ENCODE measurements around the gene UQCRHL. TPM values are rescaled to one million over a fixed set of nuclear protein-coding genes. Genes with fewer than 3 reads are reported as not detected.

The UQCRHL gene
- total and polyA plus RNA-seq, 2 of the 8 experiments (the other 6 are each of a cell fraction or from before 2014, with no cell fraction given): 3.7 to 3.9 TPM

DNA sequence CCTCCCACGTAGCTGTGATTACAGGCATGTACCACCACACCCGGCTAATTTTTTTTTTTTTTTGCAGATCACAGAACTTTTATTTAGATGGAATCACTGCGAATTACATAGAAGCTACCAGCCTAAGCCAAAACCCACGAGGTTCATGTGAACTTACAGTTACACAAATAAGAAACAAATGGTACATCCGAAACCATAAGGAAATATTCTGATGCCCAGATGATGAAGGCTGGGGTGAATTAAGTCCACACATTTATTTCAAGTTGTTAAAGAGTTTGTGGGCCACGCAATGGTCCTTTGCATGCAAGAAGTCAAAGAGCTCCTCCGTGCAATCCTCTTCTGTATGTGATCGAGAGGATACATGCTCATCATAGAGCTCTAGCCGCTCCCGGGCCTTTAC is 328 bp downstream of the UQCRHL start:
- Histone ChIP-seq H4K91ac (replicated peaks; ENCODE audit: insufficient read length, low read length) (no peak overlapping the region), H3K9me3 (ENCODE audit: insufficient read depth in 2 of 2, low read depth in 1 of 2, low read length in 1 of 2) (no peaks in the 10 kb centered on the region), H3K36me3 (ENCODE audit: control insufficient read depth in 2 of 4, insufficient read depth in 4 of 4, low read length in 3 of 4) (no peaks in the 10 kb centered on the region), H4K8ac (ENCODE audit: extremely low read depth, insufficient read depth, low read length) (no peak overlapping the region), H3K4ac (replicated peaks; ENCODE audit: insufficient read length, low read depth, low read length) (no peak overlapping the region), H3K4me2 (ENCODE audit: insufficient read depth in 1 of 2, low read depth in 2 of 2, low read length in 2 of 2) (no peak overlapping the region), H2BK5ac (ENCODE audit: low read depth, low read length) (no peak overlapping the region), H4K5ac (ENCODE audit: insufficient read length, low read depth, low read length) (no peak overlapping the region), H3K27me3 (replicated peaks in 1 of 4; ENCODE audit: control insufficient read depth in 3 of 4, extremely low read depth in 1 of 4, insufficient read depth in 3 of 4, low read length in 3 of 4) (no peaks in the 10 kb centered on the region), H3K9ac (replicated peaks in 1 of 4; ENCODE audit: extremely low read depth in 1 of 4, low read depth in 3 of 4, low read length in 3 of 4) (no peak overlapping the region), H2AFZ (ENCODE audit: low read length) (no peak overlapping the region), H3K23ac (ENCODE audit: insufficient read length) (no peak overlapping the region), H2BK120ac (replicated peaks; ENCODE audit: low read depth, low read length) (no peak overlapping the region), H3K4me3 (ENCODE audit: extremely low read depth in 1 of 4, insufficient read depth in 2 of 4, low read depth in 3 of 4, low read length in 4 of 4) (no peak overlapping the region), H3K4me1 (replicated peaks in 1 of 4; ENCODE audit: control insufficient read depth in 3 of 4, insufficient read depth in 4 of 4, low read length in 3 of 4) (peaks cover 0 to 4% (median 2%) of the 10 kb centered on the region in 4 experiments; a peak in 2 of 7 replicates), H3K56ac (replicated peaks; ENCODE audit: insufficient read length, low read depth, low read length) (no peak overlapping the region), H2AK5ac (ENCODE audit: low read depth, low read length) (no peak overlapping the region), H3K27ac (ENCODE audit: low read depth, low read length) (no peak overlapping the region), H2BK12ac (ENCODE audit: low read depth, low read length) (no peak overlapping the region), H2BK20ac (ENCODE audit: low read length) (no peak overlapping the region), H3K18ac (ENCODE audit: extremely low read depth, low read length) (no peak overlapping the region), H2BK15ac (ENCODE audit: low read length) (no peak overlapping the region), H4K20me1 (replicated peaks in 1 of 2; ENCODE audit: control insufficient read depth in 1 of 2, insufficient read depth in 2 of 2, low read length in 2 of 2) (no peaks in the 10 kb centered on the region), H3K14ac (ENCODE audit: insufficient read length) (no peak overlapping the region), H3K79me2 (ENCODE audit: control insufficient read depth in 1 of 2, insufficient read depth in 2 of 2, low read length in 2 of 2) (no peaks in the 10 kb centered on the region), H3K79me1 (ENCODE audit: low read depth, low read length) (no peaks in the 10 kb centered on the region), H3K23me2 (ENCODE audit: low read depth, low read length) (no peaks in the 10 kb centered on the region)
- ChIA-PET CTCF (ENCODE audit: partially characterized antibody) (interaction anchor here (0.9 to 1.8 kb wide), 5 partner anchors 8 to 144 kb away, joined by 3 to 6 read pairs (median 3); no protein-coding TSS in a partner anchor), POLR2A (ENCODE audit: partially characterized antibody) (interaction anchor here (0.7 kb wide), 1 partner anchor 40 kb away, joined by 3 read pairs; the partner anchor contains the start of gene SPEN)
- TF ChIP-seq HDAC2 (IDR thresholded peaks at IDR 0.05; ENCODE audit: borderline replicate concordance in 1 of 2, low read depth in 2 of 2, low read length in 2 of 2): no peak
- no peak for TF ChIP-seq GABPA (IDR thresholded peaks at IDR 0.05; ENCODE audit: borderline replicate concordance, insufficient read depth, low read length)
- TF ChIP-seq PHF8 (conservative IDR thresholded peaks at IDR 0.05; ENCODE audit: low read depth, low read length): no peak
- no peak for TF ChIP-seq TAF7 (optimal IDR thresholded peaks at IDR 0.05; ENCODE audit: borderline replicate concordance, low read depth, low read length)
- no peak for TF ChIP-seq CTBP2 (IDR thresholded peaks at IDR 0.05; ENCODE audit: borderline replicate concordance, insufficient read depth, insufficient read length, low read length)
- TF ChIP-seq BCL11A (IDR thresholded peaks at IDR 0.05; ENCODE audit: low read depth in 2 of 2, low read length in 2 of 2): no peak
- no peak for TF ChIP-seq POU5F1 (IDR thresholded peaks at IDR 0.05; ENCODE audit: low read depth, low read length)
- no peak for TF ChIP-seq SIN3A (conservative IDR thresholded peaks at IDR 0.05 in 1 of 2, IDR thresholded peaks at IDR 0.05 in 1 of 2; ENCODE audit: low read depth in 1 of 2, low read length in 2 of 2)
- no peak for TF ChIP-seq SIX5 (IDR thresholded peaks at IDR 0.05; ENCODE audit: low read depth, low read length)
- DNase-seq (ENCODE audit: low read depth in 1 of 2, low spot score in 2 of 2) (no peak), FAIRE-seq (no peak)
- WGBS, 2 experiments (ENCODE audit: extremely low coverage in 1 of 2, insufficient coverage in 1 of 2, insufficient read length in 1 of 2, insufficient replicate concordance in 2 of 2, low coverage in 1 of 2, low lambda C conversion rate in 2 of 2, missing lambda C conversion rate in 1 of 2): 91% methylated on average over 10 of the region's 10 CpGs; no CpG with 5 or more reads in 1 of the 2 experiments

Measured in H1 (cell line).